KOPT-K1 (cell line): ENCODE results near the gene TLL2.
"Not testable (repeated sequence)": the region's sequence is repeated elsewhere in the genome, so short reads cannot be mapped to it uniquely, and the experiment has no call there.

Source experiments
- H3K27ac ChIP-seq: fragments of 200-600 bp; sonication (generic); 2 replicates; pipeline ENCODE4 v1.5.1; 2016; ENCODE audit warnings: antibody characterized with exemption, mild to moderate bottlenecking, low read depth, low read length; ENCODE audit not compliant: poor library complexity, severe bottlenecking
- H3K36me3 ChIP-seq: fragments of 200-600 bp; sonication (generic); 2 replicates; pipeline ENCODE4 v1.5.1; 2017; ENCODE audit warnings: antibody characterized with exemption, mild to moderate bottlenecking, low read length, moderate library complexity; ENCODE audit not compliant: insufficient read depth
- H3K9me3 ChIP-seq: fragments of 200-600 bp; sonication (generic); 2 replicates; pipeline ENCODE4 v1.5.1; 2017; ENCODE audit warnings: antibody characterized with exemption, low read length, mild to moderate bottlenecking; ENCODE audit not compliant: insufficient read depth, poor library complexity, severe bottlenecking

The TLL2 gene

DNA sequence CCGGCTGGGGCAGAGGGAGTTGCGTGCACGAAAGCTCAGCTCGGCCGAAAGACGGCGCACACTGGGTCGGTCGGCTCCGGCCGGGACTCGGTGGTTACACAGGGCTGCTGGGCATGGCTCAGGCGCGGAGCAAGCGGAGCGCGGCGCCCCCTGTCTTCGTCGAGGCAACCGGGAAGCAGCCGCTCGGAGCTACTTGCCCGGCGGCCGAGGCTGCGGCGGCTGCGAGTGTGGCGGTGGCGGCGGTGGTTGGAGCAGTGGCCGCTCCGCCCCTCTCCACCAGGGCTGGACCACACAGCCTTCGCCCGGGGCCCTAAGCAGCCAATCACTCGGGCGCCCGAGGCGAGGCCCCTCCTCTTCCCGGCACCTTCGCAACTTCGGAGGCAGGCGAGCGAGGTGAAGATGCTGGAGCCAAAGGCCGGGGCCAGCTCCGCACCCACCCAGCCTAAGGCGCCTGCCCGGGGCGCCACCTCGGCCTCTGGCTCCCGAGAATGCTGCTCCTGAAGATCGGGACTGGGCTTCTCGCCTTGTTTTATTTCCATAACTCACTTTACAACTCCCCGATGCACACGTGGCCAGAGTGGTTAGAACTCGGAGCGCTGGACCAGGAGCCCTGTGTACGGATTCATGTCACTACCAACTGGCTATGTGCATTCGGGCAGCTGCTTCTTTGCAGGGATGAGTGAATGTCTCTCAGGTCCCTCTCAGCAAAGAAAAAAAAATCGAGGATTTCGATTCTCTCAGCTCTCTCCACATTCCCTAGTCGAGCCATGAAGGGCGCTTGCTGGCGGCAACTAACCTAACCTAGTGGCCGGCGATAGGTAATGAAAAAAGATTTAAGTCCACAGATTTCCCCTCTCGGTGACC is at the start of gene TLL2:
TLL2 (minus strand) TSS at position 229 of the 864 bp plus-strand sequence. CDS start 241 bp downstream, outside the sequence.
- Histone ChIP-seq H3K36me3 (peaks cover 10% of the 10 kb centered on the region), H3K27ac (no peak within 1 kb of the TSS), H3K9me3 (no peaks in the 10 kb centered on the region)

DNA sequence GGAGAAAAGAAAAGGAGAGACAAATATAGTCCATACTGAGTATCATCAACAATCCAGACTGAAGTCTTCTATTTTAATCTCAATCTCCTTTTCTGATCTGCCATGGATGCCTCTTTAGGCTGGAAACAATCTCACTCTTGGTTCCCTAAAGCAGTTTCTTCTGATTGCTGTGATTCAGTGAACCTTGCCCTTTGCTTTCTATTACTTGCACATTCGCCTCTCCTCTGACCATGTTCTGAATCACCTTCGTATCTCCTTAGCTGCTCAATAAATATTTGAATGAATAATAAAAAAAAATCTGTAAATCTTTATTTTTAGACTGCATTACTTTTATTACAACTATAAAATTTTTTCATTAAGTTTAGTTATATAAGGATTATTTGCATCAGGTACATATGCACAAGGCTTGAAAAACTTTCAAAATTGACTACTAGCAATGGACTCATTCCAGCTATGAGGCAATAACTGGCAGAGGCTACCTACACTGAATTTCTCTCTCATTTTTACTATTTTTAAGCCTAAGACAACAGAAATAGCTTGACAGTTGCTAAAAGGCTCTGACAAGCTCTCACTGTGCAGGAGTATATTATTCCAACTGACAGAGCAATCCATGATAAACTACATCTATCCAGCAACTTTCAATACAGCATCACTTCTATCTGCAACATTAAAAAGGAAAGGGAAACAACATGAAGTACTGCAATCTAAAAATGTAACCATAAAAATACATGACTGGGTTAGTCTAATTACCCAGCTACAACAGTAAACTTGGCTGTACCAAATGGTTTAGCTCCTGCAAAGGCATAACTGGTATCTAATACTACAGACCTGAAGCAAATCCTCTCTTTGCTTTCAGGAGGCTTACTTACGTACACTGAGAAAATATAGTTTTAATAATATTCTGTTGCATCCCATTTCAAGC is 47.5 kb upstream of the TLL2 start:
- H3K36me3 ChIP-seq, result peaks cover 92% of the 10 kb centered on the region
- H3K27ac ChIP-seq, result no peak overlapping the region
- no peaks in the 10 kb centered on the region for H3K9me3 ChIP-seq

DNA sequence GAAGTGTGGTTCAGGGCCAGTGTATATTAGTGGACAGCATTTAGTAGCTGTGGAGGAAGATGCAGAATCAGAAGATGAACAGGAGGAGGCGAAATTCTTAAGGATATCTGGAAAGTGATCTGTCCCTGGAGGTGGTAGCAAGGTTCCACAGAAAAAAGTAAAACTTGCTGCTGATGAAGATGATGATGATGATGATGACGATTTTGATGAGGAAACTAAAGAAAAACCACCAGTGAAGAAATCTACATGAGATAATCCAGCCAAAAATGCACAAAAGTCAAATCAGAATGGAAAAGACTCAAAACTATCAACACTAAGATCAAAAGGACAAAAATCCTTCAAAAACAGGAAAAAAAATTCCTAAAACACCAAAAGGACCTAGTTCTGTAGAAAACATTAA is 46.8 kb upstream of the TLL2 start:
- peaks cover 97% of the 10 kb centered on the region for H3K36me3 ChIP-seq
- no peak overlapping the region for H3K27ac ChIP-seq
- no peaks in the 10 kb centered on the region for H3K9me3 ChIP-seq

DNA sequence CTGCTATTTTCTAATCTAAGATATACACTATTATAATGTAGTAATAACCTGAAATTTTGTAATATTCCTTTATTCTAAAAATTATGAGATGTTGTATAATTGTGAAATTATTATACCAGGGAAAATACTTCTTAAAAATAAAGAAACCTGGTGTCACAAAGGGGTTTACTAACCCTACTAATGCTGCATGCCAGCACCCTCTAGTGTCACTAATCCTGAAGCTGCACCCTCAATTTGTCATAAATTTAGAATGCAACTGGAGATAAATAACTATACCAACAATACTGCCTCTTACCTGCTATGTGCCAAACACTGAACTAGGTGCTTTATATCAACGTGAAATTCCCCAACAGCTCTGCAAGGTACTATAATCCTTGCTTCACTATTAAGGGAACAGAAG is 42.3 kb upstream of the TLL2 start:
- Histone ChIP-seq H3K27ac (no peak overlapping the region), H3K9me3 (no peaks in the 10 kb centered on the region), H3K36me3 (peaks cover 98% of the 10 kb centered on the region)

DNA sequence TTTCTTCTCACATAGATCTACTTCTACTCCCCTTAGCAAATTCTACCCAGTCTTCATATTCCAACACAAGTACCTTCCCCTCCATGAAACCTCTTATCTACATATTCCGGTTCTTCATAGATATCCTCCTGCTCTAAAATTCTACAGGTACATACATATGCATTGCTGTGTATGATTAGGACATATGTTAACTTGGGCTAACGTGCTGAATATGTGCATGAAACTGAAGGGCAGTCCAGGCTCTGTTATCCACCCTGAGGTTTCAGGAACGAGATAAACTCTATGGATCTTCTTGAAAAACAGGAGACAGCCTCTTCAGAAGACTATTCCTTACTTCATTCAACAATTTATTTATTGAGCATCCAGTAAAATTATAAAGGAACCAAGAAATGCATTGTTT is 41.6 kb upstream of the TLL2 start:
- H3K36me3 ChIP-seq, result peaks cover 98% of the 10 kb centered on the region
- H3K27ac ChIP-seq, result no peak overlapping the region
- H3K9me3 ChIP-seq, result no peaks in the 10 kb centered on the region

DNA sequence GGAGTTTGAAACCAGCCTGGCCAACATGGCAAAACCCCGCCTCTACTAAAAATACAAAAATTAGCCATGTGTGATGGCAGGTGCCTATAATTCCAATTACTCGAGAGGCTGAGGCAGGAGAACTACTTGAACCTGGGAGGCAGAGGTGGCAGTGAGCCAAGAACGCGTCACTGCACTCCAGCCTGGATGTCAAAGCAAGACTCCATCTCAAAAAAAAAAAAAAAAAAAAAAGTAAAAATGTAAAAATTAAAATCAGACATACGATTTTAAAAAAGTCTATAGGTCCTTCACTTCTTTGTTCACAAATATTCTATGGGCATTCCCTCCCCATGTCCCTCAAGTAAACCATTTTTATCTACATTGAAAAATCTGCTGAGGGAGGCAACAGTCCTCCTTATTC is 34.9 kb upstream of the TLL2 start:
- no peaks in the 10 kb centered on the region for H3K9me3 ChIP-seq
- H3K36me3 ChIP-seq, result peaks cover 98% of the 10 kb centered on the region
- no peak overlapping the region for H3K27ac ChIP-seq

DNA sequence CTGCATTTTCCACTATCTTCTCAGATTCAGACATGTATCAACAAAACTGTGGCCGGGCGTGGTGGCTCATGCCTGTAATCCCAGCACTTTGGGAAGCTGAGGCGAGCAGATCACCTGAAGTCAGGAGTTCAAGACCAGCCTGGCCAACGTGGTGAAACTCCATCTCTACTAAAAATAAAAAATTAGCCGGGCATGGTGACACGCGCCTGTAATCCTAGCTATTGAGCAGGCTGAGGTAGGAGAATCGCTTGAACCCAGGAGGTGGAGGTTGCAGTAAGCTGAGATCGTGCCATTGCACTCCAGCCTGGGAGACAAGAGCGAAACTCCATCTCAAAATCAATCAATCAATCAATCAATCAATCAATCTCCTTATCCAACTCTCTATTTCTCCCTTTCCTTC is 31.8 kb upstream of the TLL2 start:
- H3K36me3 ChIP-seq, result peaks cover 96% of the 10 kb centered on the region
- not testable (repeated sequence) for H3K27ac ChIP-seq, H3K9me3 ChIP-seq

DNA sequence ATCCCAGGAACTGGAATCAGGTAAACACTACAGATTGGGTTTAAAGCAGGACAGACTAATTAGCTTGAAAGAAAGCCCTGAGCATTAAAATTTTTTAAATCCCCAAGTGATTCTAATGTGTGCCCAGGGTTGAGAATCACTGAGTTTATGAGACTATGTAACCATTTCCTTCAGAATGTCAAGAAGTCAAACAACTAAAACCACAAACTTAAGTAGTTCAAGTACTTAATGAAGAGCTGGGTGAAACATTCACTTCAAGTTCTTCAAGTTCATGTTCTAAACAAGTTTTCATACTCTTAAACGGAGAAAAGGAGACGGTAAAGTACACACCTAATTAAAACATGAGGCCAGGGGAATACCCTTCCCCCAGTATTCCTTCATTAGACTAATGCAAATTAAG is 28.2 kb upstream of the TLL2 start:
- no peak overlapping the region for H3K27ac ChIP-seq

DNA sequence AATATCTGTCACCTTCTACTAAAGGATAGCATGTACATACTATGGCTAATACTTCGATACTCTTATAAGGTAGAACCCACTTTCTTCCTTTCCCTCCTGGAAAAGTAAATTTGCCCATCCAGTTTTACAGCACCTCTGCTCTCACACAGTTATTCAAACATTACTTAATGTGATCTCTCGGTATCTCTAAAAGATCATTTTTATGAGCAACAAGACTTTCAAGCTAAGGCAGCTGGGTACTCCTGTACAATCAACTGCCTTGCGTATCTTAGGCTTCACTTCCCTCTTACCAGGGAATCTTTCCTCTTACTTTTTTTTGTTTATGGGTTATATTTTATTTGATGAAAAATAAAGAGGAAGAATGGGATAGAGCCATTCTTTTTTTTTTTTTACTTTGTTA is 26.5 kb upstream of the TLL2 start:
- Histone ChIP-seq H3K9me3 (peaks cover 4% of the 10 kb centered on the region), H3K36me3 (peaks cover 80% of the 10 kb centered on the region), H3K27ac (no peak overlapping the region)

More for the DNA sequence above, 28.2 kb upstream of the TLL2 start:
- Histone ChIP-seq H3K36me3 (peaks cover 90% of the 10 kb centered on the region), H3K9me3 (peaks cover 4% of the 10 kb centered on the region)

DNA sequence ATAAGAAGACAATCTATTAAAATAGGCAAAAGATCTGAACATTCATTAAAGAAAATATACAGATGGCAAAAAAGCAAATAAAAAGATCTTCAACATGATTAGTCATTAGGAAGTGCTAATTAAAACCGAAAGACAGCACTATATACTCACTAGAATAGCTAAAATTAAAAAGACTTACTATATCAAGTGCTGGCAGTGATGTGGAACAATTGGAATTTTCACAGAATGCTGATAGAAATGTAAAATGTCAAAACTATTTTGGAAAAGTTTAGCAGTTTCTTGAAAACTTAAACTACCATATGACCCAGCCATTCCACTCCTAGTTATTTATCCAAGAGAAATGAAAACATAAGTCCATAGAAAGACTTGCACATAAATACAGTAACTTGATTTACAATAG is 25.0 kb upstream of the TLL2 start:
- peaks cover 4% of the 10 kb centered on the region for H3K9me3 ChIP-seq
- H3K36me3 ChIP-seq, result peaks cover 80% of the 10 kb centered on the region
- no peak overlapping the region for H3K27ac ChIP-seq

DNA sequence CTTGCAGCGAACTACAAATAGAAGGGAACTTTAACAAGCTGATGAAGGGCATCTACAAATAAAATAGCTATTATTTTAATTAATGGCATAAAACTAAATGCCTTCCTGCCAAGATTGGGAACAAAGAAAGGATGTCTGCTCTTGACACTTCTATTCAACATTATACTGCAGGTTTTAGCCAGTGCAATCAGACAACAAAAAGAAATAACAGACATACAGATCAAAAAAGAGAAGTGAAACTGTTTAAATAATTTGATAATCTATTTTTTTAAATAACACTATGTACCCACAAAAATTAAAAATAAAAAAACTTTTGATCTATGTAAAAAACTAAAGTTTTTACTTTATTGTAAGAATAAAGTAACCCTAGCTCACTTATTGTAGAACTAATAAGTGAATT is 22.4 kb upstream of the TLL2 start:
- Histone ChIP-seq H3K9me3 (peaks cover 4% of the 10 kb centered on the region), H3K27ac (no peak overlapping the region), H3K36me3 (peaks cover 79% of the 10 kb centered on the region)

DNA sequence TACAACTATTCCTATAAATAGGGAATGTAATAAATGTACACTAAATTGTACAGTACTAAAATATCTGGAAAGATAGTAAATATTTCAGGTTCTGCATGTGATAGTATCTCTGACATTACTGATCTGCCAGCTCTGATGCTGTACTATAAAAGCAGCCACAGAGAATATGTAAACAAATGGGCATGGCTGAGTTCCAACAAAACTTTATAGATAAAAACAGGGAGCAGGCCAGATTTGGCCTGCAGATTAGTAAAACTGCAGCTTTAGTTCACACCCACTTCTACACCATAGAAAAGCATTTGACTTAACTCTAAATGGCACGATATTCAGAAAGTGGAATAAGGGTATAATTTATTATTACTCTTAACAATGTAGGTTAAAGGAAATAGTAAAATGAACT is 18.8 kb upstream of the TLL2 start:
- Histone ChIP-seq H3K9me3 (no peaks in the 10 kb centered on the region), H3K27ac (no peak overlapping the region), H3K36me3 (peaks cover 85% of the 10 kb centered on the region)

DNA sequence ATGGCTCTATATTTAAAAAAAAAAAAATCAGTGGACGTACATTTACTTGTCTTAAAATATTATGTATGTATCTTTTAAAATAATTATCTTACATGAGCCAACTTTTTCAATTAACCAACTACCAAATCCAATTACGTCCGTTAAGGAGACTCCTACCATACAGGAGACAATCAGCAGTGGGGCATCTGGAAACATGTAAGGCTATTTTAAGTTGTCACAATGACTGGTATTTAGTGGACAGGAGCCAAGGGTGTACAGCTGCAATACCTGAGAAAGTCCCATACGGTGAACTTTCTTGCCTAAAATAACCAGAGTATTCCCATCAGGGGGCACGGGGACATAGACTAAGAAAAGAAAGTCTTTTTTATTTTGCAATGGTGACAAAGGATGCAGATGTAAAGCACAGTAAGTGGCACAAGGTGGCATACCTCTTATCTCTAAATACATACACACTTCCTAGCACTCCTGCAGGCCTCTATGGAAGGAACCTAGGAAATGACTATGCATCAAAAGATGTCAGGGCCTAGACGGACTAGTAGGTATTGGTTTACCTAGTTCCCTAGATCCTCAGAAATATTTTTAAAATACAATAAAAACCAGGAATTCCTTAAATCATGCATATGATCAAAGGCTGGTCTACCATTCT is 16.0 kb upstream of the TLL2 start:
- Histone ChIP-seq H3K36me3 (peaks cover 94% of the 10 kb centered on the region), H3K9me3 (no peaks in the 10 kb centered on the region), H3K27ac (no peak overlapping the region)

DNA sequence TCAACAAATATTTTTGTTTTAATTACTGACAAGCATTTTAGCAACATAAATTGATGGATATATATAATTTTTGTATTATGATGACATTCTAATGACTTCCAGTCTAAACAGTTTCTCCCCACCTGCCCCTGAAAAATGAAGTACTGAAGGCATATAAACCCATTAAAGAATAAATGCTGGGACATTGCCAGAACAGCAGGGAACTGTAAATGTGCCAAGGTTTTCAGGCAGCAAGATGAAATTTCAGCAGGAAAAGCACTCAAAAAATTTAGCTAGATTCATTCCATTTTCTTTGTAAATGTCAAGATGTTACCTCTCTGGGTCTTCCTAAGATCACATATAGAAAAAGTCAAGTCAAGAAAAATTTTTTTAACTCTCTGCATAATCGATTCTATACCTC is 11.0 kb upstream of the TLL2 start:
- Histone ChIP-seq H3K36me3 (peaks cover 97% of the 10 kb centered on the region), H3K9me3 (no peaks in the 10 kb centered on the region), H3K27ac (no peak overlapping the region)

DNA sequence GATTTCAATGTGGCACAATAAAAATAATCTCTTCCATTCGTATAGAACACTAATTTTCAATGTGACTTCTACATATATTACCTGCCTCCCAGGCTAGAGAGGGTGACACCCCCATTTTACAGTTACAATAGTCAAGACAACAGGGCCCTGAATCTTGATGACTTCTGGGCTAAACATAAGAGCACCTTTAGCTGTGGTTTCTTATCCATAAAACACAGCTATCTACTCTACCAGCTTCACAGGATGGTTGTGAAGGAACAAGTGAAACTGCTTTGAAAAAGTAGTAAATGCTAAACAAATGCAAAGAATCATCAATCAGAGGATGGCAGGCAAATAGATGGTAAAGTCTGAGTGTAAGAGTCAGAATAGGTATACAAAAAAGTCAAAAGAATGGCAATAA is 3.6 kb upstream of the TLL2 start:
- no peak overlapping the region for H3K27ac ChIP-seq
- H3K9me3 ChIP-seq, result no peaks in the 10 kb centered on the region
- peaks cover 44% of the 10 kb centered on the region for H3K36me3 ChIP-seq
